HG02943 (cell line): ENCODE data around the gene HCAR2.
"Not testable (repeated sequence)": the region's sequence is repeated elsewhere in the genome, so short reads cannot be mapped to it uniquely, and the experiment has no call there.

Source experiments
- ATAC-seq: cut with Tn5 transposase; IDR thresholded peaks from one replicate; pipeline ENCODE4 v1.9.1; 2021; ENCODE audit warnings: mild to moderate bottlenecking, low read depth, moderate library complexity; ENCODE audit not compliant: unreplicated experiment

HCAR2 gene

GRCh38 chr12:122721057-122721545, 17.9 kb upstream of the HCAR2 start:
- ATAC-seq, result no peak

GRCh38 chr12:122716658-122717057, 13.5 kb upstream of the HCAR2 start, which contains the start of gene HCAR3:
HCAR3 (minus strand) TSS chr12:122716811; CDS start chr12:122716737, 74 bp downstream.
- ATAC-seq, result not testable (repeated sequence)

GRCh38 chr12:122715211-122715610, 12.1 kb upstream of the HCAR2 start:
- ATAC-seq, result not testable (repeated sequence)

- not testable (repeated sequence) for ATAC-seq
Observed at GRCh38 chr12:122713491-122714188, 10.5 kb upstream of the HCAR2 start.

- not testable (repeated sequence) for ATAC-seq
Observed at GRCh38 chr12:122711266-122711665, 8.1 kb upstream of the HCAR2 start.

GRCh38 chr12:122710341-122710740, 7.2 kb upstream of the HCAR2 start:
- ATAC-seq, result not testable (repeated sequence)

GRCh38 chr12:122709287-122709686, 6.1 kb upstream of the HCAR2 start:
- ATAC-seq, result not testable (repeated sequence)

- not testable (repeated sequence) for ATAC-seq
Observed at GRCh38 chr12:122703841-122704240, 684 bp upstream of the HCAR2 start.

- ATAC-seq, result not testable (repeated sequence)
Observed at GRCh38 chr12:122701481-122701880, 1.7 kb downstream of the HCAR2 start.

GRCh38 chr12:122700038-122700710, 3.0 kb downstream of the HCAR2 start:
- not testable (repeated sequence) for ATAC-seq

GRCh38 chr12:122696922-122697321, 6.2 kb downstream of the HCAR2 start:
- ATAC-seq, result not testable (repeated sequence)

GRCh38 chr12:122691566-122691965, 11.6 kb downstream of the HCAR2 start:
- ATAC-seq, result no peak

GRCh38 chr12:122688291-122688690, 14.9 kb downstream of the HCAR2 start:
- ATAC-seq, result no peak

- no peak for ATAC-seq
Observed at GRCh38 chr12:122687086-122687485, 16.1 kb downstream of the HCAR2 start.

GRCh38 chr12:122686538-122686937, 16.6 kb downstream of the HCAR2 start:
- no peak for ATAC-seq

GRCh38 chr12:122684297-122684813, 18.8 kb downstream of the HCAR2 start:
- no peak for ATAC-seq

- no peak for ATAC-seq
Observed at GRCh38 chr12:122681814-122682213, 21.3 kb downstream of the HCAR2 start.

GRCh38 chr12:122680989-122681388, 22.2 kb downstream of the HCAR2 start:
- not testable (repeated sequence) for ATAC-seq

GRCh38 chr12:122676781-122677180, 26.4 kb downstream of the HCAR2 start:
- not testable (repeated sequence) for ATAC-seq

- not testable (repeated sequence) for ATAC-seq
Observed at GRCh38 chr12:122676015-122676414, 27.1 kb downstream of the HCAR2 start.

GRCh38 chr12:122672515-122672914, 30.6 kb downstream of the HCAR2 start:
- ATAC-seq, result no peak
